ENCODE results near the gene FGA.
A peak's percentile ranks its signal among the peaks of the same experiment; 100 is the strongest.

Gene FGA

DNA sequence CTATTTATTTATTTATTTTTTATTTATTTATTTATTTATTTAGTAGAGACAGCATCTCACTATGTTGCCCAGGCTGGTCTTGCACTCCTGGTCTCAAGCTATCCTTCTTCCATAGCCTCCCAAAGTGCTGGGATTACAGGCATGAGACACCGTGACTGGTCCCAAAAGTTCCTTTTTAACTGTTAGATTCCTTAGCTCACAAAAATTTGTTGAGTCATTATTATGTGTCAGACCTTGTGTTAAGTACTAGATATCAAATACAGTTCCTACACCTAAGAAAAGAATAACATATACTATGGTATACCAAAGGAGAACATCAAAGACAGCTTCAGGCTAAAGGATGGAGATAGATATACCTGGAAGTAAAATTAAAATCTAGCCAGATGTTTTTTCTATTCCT, 11.6 kb downstream of the FGA start:
- no peak for DNase-seq

DNA sequence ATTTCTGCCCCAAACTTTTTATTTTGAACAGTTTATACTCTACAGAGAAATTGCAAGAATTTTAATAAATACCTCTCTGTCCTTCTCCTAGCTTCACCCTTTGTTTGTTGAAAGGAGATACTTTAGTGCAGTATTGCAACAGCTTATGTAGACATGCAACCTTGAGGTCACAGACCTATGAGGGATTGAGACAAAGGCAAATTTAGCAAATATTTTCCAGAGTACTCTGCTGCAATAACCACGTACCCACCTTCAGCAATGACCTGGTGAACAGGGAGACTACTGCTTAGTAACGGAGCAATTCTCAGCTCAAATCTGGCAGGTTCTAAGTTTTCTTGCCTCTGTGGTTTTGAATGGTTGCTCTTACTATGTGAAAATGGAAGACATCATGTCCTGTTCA, 13.2 kb downstream of the FGA start:
- DNase-seq: no peak

DNA sequence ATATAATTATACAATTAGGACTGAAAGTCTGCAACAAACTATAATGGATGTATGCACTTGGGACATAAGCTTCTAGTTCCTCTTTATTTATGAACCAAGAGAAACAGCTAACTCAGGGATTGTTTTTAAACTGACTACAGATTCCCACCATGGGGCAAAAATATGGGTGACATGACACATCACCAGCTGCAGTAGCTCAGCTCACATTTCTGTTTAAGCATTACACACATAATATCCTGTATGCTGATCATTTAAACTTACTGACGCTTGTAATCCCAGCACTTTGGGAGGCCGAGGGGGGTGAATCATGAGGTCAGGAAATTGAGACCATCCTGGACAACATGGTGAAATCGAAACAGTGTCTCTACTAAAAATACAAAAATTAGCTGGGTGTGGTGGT, 16.2 kb downstream of the FGA start:
- no peak for DNase-seq

DNA sequence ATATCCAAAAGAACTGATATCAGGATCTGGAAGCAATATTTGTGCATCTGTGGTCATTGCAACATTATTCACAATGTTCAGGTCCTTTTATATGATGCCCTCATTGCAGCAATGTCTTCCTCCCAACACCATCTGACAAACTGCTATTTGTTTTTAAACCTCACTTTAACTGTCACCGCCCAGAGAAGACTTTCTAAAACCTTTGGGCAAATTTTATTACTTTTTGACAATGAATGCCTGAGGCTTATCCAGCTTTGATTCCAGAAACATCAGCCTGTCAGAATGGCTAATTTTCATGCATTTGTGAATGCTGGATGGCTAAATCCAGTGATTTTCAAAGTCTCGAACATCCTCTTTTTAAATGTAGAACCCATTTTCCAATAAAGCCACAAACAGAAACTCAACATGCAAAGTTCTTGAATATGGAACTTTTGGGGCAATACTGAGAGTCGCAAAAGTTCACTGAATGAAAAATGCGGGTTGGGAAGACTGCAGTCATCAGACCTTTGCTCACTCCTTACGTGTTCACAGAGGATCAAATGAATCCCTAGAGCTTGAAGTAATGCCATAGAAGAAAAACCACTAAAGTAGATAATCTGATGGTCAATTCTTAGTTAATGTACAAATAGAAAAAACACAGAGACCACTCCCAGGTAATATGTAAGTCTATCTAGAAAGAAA, 17.2 kb downstream of the FGA start:
- no peak for DNase-seq

DNA sequence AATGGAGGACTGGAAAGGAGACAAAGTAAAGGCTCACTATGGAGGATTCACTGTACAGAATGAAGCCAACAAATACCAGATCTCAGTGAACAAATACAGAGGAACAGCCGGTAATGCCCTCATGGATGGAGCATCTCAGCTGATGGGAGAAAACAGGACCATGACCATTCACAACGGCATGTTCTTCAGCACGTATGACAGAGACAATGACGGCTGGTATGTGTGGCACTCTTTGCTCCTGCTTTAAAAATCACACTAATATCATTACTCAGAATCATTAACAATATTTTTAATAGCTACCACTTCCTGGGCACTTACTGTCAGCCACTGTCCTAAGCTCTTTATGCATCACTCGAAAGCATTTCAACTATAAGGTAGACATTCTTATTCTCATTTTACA, 21.0 kb downstream of the FGA start:
- DNase-seq: no peak

DNA sequence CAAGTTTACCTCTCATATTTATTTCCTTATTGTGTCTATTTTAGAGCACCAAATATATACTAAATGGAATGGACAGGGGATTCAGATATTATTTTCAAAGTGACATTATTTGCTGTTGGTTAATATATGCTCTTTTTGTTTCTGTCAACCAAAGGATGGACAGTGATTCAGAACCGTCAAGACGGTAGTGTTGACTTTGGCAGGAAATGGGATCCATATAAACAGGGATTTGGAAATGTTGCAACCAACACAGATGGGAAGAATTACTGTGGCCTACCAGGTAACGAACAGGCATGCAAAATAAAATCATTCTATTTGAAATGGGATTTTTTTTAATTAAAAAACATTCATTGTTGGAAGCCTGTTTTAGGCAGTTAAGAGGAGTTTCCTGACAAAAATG, 21.5 kb downstream of the FGA start:
- no peak for DNase-seq

DNA sequence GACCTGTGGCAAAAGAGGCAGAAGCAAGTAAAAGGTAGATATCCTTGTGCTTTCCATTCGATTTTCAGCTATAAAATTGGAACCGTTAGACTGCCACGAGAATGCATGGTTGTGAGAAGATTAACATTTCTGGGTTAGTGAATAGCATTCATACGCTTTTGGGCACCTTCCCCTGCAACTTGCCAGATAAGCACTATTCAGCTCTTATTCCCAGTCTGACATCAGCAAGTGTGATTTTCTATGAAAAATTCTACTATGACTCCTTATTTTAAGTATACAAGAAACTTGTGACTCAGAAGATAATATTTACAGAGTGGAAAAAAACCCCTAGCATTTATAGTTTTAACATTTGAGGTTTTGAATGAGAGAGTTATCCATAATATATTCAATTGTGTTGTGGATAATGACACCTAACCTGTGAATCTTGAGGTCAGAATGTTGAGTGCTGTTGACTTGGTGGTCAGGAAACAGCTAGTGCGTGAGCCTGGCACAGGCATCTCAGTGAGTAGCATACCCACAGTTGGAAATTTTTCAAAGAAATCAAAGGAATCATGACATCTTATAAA, 23.8 kb downstream of the FGA start:
- DNase-seq: no peak

DNA sequence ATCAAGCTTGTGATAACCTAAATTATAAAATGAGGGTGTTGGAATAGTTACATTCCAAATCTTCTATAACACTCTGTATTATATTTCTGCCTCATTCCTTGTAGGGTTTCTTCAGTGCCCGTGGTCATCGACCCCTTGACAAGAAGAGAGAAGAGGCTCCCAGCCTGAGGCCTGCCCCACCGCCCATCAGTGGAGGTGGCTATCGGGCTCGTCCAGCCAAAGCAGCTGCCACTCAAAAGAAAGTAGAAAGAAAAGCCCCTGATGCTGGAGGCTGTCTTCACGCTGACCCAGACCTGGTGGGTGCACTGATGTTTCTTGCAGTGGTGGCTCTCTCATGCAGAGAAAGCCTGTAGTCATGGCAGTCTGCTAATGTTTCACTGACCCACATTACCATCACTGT, 24.8 kb downstream of the FGA start:
- no peak for DNase-seq

DNA sequence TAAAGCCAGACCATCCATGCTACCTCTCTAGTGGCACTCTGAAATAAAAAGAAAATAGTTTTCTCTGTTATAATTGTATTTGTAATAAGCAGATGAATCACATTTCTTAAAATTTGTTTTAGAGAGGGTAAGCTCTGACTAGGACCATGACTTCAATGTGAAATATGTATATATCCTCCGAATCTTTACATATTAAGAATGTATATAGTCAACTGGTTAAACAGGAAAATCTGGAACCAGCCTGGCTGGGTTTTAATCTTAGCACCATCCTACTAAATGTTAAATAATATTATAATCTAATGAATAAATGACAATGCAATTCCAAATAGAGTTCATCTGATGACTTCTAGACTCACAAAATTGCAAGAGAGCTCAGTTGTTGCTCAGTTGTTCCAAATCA, 26.2 kb downstream of the FGA start:
- no peak for DNase-seq

DNA sequence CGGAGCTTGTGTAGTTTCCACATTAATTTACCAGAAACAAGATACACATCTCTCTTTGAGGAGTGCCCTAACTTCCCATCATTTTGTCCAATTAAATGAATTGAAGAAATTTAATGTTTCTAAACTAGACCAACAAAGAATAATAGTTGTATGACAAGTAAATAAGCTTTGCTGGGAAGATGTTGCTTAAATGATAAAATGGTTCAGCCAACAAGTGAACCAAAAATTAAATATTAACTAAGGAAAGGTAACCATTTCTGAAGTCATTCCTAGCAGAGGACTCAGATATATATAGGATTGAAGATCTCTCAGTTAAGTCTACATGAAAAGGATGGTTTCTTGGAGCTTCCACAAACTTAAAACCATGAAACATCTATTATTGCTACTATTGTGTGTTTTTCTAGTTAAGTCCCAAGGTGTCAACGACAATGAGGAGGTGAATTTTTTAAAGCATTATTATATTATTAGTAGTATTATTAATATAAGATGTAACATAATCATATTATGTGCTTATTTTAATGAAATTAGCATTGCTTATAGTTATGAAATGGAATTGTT, 27.8 kb downstream of the FGA start, which contains the start of gene FGB:
TSS of gene FGB (plus strand) at position 315 of the 558 bp plus-strand sequence. CDS start at position 323, 8 bp downstream.
- no peak for DNase-seq

DNA sequence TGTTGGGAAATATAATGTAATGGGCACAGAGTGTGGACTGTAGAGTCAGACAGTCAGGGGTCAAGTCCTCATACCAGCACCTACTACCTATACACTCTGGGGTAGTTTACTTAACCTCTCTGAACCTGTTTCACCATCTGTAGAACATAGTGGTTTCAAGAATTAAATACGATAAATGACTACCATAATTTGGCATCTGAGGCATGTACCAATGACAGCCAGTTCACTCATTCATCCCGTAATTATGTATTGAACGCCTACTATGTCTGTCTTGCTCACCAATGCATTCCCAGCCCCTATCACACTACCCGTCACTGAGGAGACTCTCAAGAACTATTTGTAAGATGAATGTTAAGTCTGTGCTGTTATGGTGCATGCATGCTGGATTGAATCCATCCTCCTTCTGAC, 29.7 kb downstream of the FGA start:
- DNase-seq: no peak

DNA sequence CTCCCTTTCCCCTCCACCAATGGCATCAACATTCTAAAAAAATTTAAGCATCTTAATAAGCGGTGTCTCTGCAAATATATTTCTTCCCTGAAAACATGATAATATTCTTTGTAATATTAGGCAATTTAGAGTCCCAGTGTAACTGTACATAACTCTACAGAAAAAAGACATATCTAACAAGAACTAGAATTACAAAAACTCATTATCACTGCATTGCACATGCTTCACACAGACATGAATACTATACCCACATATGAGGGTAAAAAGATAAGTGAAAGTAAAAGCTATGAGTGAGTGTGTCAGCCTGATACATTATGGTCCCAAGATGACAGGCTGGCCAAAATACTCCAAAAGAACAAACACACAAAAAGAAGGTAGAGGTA, 30.1 kb downstream of the FGA start:
- no peak for DNase-seq

DNA sequence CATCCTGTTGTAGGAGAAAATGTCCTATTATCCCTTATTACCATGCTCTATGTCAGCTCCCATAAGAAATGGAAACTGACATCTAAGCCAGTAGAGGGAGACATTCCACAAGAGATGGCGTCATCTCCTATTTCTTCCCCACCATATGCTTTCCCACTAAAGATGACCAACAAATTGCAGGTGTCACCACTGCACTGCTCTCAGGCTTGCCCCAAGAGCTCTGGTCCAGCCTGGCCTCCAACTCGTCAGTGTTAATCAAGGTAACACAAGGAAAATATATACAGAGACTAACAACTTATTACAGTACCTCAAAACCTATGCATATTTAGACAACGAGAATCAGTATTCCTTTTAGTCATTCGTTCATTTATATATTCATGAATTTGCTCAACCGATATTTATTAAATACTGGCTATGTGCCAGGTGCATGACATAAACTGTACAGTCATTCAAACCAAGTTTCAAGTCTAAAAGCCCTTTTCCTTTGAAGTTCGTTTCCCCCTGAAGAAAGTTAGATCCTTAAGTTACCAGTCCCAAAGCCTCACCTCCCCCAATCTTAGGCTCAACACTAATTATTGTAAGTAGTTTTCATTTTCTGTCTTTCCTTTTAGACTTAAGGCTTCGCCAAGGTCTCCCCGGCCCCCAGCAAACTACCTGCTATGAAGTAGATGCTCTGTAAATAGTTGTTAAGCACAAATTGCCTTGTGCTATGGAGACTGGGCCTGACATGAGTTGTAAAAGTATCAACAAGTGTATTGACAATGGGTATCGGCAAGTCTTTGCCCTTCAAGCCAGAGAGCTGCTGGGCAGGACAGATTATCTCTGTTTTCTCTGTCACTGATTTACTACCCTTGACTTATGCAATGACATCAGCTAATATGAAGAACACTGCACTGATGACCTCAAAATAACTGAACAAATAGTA, 30.8 kb downstream of the FGA start:
- DNase-seq: no peak

DNA sequence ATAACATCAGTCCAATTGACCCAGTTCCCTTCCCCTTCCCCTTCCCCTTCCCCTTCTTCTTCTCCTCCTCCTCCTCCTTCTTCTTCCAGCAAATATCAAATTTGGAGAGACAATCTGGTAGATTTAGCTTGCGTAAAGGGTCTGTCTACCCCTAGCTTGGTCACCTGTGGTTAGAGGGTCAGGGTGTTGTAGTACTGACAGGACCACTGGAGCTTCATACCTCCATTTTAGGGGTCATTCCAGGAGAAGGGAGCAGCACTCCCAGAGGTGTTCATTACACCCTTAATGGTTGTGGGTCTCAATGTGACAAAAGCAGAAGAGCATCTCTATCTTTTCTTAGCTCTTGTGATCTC, 31.4 kb downstream of the FGA start:
- no peak for DNase-seq

DNA sequence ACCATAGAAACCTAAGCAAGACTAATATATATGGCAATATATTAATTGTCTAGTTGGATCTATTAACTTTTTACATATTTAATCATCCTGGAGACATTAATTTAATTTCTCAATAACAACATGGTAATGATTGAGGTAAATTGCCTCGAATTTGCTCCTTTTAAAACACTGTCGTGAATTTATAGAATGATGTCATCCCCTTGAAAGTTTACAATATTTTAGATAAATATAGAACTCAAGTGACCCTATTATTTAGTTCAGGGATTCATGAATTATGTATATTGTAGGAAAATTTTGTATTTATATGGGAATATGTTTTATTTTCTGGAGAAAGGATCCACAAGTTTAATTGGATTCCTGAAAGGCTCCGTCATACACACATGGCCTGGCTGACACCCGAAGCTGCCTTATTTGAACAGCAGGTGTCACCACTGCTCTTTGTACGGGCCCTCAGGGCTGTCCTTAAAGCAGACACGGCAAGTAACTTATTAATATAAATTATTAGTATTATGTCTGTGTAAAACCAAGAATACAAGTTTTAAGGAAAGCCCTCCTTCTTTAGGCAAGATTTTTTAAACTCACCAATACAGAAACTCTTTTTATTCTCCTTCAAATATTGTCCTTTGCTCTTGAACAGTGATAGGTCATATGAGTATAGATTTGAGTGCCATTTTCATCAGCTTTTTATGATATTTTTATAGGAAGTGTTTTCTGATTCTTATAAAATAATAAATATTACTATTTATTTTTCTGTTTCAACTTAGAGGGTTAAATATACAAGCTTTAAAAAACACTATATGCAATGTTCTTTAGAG, 38.5 kb downstream of the FGA start:
- peak; percentile 76 for DNase-seq

DNA sequence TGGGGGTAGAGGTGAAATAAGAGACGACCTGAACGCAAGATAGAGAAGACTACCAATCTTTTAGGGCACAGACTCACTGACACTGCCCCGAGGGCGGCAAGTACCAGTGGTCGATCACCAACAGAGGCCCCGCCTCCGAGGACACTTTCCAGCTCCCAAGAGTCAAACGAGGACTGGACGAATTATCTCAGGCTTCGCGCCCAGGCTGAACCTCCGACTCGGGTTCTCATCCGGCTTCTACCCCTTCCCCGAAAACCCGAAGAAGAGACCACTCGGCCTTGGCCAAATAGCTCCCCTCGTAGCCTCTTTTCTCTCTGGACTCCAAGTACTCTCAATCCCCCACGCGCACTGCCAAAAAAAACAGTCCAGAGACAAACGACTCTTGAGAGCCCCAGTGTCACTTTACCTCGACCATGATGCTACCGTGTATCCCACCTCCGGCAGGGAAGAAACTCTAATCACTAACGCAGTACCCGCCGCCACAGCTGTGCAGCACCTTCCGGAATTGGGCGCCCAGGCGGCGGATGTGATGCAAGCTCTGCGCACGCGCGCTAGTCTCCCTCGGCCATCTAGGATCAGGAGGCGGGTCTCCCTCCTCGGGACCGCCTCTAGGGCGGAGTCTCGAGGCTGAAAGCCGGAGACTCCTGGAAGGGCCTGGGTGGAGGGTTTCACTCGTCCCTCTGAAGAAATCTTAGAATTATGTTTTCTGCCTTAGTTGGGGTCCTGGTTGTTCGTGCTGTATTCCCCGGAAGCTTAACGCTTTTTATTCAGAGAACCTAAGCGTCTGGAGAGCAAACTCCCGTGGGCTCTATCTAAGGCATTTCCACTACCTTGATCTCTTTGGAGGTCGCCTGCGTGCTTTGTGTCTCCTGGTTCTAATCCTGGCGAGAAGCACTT, 40.4 kb downstream of the FGA start, which contains the start of gene PLRG1:
TSS of gene PLRG1 (minus strand) at position 507 of the 897 bp plus-strand sequence. CDS start at position 415, 92 bp downstream.
- DNase-seq: peak; percentile 98

DNA sequence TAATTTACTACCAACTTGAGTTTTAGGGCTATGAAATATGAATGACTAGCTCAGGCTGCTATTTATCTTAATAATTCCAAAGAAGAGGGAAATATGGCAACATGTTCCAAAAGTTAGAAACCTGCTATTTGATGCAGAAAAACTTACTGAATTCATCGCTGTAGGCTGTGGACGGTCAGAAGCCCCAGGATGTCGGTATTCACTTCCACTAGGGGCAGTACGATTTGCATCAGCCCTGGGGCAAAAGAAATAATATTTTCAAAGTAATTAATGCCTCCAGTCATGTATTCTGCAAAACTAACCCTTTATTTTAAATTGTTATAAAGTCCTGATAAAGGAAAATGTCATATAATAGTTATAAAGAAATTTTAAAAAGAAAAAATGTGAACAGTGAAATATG, 44.9 kb downstream of the FGA start:
- DNase-seq: no peak

DNA sequence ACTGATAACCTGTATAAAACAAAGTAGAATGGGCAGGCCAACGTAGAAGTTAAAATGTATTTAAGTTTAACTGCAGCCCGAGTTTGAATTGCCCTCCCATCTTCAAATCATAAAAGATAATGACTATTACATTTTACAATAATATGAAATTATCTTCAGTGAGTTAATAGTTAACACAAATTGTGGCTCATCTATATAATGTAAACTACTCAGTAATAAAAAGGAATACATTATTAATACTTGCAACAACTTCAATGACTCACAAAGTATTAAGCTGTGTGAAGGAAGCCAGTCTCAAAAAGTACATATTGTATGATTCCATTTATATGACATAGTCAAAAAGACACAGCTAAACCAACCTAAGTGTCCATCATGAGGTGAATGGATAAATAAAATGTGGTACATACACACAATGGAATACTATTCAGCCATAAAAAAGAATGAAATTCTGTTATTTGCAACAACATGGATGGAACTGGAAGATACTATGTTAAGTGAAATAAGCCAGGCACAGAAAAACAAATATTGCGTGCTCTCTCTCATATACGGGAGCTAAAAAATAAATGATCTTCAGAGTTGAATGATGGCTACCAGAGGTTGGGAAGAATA, 48.2 kb downstream of the FGA start:
- no peak for DNase-seq

All from CD4-positive, alpha-beta T cell treated with Interleukin-17A for 4 hours (primary cell).